ENCODE results near the gene CD276.

The CD276 gene

GRCh38 chr15:73760330-73761329 is 76.4 kb downstream of the CD276 start:
- no peak for TF ChIP-seq CTCF (IDR thresholded peaks at IDR 0.05; ENCODE audit: low read depth, low read length, missing control alignments)
- no peak overlapping the region for H3K4me3 ChIP-seq (replicated peaks; ENCODE audit: low read depth, low read length)
- no peak for DNase-seq (ENCODE audit: extremely low read depth, low read depth)

- DNase-seq (ENCODE audit: extremely low read depth, low read depth): no peak
- TF ChIP-seq CTCF (IDR thresholded peaks at IDR 0.05; ENCODE audit: low read depth, low read length, missing control alignments): no peak
- H3K4me3 ChIP-seq (replicated peaks; ENCODE audit: low read depth, low read length): no peak overlapping the region
Observed at GRCh38 chr15:73763931-73764330, 79.7 kb downstream of the CD276 start.

Measured in HFF-Myc (cell line).